HG02852 (cell line): ENCODE data around the gene SV2C.

Experiments used
- ATAC-seq: cut with Tn5 transposase; IDR thresholded peaks from one replicate; pipeline ENCODE4 v1.9.1; 2021; ENCODE audit warnings: mild to moderate bottlenecking, moderate library complexity; ENCODE audit not compliant: unreplicated experiment

The SV2C gene

DNA sequence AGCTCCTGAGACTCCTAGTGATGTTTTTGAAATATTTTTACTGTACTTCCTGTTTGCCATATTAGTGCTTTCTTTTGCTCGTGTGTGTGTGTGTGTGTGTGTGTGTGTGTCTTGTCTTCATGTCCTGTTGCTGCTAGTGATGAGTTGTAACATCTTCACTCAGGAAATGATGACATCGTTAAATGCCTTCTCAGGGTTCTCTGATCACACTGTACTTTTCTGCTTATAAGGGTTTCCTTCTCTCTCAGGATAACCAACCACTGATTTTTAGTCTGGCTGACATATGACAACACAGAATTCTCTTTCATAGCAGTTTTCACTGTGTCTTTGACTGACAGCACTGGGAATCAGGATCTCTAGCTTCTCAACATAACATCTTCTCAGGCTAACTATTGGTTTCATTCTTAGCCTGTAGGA lies 16.1 kb downstream of the SV2C start:
- ATAC-seq, result peak; percentile 75

DNA sequence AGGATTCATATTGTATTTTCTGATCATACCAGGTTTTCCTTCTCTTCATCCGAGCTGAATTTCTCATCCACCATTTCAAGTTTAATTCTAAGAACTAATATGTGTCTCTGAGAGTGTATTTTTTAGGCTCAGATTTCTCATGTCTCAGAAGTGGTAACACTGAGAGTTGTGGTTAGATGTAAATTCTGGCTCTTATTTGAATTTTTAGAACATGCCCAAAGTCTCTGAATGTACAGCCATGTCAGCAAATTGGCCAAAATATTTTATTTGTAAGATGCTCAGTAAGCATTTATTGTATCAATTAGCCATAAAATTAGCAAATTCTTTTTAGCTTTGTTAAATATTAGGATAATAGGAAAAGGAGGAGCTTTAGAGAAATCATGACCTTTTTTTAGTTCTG lies 16.6 kb downstream of the SV2C start:
- ATAC-seq, result peak; percentile 65

DNA sequence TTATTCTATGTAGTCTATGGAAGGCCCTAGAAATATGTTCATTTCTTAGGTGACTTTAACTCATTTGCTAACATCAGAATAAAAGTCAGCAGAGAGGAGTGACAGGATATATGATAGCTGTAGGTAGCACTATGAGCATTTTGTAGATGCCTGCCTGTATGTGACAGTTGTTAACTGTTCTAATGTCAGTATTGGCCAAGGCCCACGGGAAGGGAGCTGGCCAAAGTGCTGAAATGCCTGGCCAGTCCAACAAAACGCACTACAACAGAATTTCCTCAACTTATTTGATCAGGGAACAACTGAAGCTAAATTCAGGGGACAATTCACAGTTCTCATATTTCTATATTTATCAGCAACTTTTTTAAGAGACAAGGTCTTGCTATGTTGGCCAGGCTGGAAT lies 20.8 kb downstream of the SV2C start:
- no peak for ATAC-seq

DNA sequence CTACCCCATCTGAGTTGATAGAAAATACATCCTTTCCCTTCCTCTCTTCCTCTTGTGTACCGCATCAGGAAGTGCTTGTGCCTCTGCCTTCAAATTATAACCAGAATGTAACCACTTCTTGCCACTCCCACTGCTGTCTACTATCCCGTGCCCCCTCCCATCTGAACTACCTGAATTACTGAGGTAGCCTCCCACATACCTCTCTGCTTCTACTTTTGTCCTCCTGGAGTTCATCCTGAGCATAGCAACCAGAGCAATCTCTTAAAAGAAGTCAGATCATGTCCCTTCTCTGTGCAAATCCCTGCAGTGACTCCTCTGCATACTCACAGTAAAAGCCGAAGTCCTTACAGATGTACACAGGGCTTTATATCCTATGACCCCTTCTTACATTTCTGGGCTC lies 23.0 kb downstream of the SV2C start:
- ATAC-seq, result no peak

DNA sequence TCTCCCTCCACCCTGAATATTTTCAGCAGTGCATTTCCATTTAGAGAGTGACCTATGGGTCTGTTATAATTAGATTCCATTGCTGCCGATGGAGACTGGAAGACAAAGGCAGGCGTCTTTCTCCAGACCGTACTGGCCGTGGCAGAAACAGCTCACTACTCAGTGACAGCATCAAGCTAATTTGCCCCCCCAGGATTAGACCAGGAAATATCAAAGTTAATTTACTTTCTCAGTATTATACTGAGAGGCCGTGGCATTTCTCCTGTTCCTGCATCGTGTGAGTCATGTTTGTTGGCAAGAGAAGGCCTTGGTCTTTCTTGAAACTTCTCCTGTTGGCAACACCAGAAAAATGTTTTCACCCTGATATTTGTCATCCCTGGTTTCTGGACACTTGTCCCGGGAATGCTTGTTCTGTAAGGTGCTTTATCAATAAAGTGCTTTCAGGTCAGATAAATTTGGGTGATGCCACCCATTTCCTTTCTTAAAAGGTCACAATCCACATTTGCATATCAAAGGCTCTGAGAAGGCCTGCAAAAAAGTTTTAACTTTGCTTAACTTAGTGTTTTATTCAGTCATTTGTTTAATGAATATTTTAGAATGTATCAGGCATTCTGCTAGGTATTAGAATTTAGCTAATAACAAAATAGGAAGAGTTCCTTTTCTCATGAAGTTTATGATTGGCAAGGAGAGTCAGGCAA lies 28.4 kb downstream of the SV2C start:
- ATAC-seq, result no peak

DNA sequence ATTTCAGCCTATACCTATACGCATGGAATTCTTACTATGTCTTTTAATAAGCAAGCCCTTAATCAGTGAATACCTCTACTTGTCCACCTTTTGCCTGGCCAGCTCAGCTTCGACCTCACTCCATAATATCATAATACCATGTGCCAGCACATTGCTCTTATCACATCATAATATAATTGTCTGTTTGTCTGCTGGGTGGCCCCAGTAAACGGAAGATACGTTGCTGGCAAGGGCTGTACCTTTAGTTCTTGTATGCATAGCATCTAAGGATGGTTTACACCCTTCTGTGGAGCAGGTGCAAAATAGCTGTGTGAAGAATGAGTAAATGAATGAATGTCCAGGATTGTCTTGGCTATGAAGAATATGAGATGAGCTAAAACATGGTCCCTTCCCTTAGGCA lies 29.9 kb downstream of the SV2C start:
- no peak for ATAC-seq

DNA sequence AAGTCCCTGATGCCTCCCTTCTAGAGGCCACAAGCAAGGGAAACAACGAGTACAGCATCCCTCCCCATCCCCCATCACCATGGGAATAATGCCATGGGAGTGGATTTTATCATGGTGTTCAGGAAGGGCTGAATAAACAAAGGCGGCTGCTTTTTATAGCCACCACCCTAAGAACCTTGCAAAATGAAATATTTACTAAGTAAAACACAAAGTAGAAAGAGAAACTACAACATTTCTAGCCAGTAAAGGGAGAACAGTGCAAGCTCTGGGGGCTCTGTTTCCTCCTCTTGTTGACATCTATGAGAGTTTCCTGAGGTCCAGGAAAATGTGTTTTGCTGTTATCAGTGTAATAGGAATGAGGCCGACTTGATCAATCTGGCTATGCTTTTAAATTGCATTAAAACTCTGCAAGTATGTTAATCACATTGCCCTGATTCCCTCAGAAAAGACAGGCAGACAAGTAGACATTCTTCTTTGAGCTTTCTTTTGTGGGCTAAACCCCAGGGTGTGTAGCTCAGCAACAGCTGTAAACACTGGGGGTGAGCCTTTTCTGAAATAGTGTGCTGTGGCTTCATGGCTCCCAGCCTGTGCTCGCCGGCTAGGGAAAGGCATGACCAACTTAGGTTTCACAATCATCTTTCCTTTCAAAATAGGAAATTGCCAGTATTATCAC lies 31.1 kb downstream of the SV2C start:
- no peak for ATAC-seq

DNA sequence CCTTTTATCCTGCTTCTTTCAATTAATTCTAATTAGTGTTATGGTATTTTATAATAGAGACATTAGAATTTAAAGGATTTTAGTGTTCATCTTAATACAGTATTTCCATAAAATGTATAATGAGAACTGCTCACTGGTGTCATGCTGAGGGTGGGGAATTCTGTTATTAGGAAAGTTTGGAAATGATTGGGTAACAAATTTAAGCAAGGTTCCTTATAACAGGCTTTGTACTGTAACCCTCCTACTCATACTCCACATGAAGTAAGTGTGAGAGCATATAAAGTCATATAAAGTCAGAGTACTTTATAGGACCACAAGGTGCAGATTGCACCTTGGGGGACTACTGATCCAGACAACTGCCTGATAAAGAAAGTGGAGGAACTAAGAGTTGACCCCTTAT lies 42.2 kb downstream of the SV2C start:
- ATAC-seq, result no peak

DNA sequence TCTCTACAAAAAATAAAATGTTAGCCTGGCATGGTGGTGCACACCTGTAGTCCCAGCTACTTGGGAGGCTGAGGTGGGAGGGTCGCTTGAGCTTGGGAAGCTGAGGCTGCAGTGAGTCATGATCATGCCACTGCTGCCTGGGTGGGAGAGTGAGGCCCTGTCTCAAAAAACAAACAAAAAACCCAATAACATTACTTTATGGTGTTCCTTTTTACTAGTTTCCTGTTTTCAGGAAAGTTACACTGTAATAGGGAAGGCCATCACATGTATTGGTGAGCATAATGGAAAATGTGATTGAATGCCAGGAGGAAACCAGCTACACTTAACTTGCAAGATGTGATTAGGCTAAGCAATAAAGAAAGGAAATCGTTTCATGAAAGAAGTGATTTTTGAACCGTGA lies 42.7 kb downstream of the SV2C start:
- ATAC-seq, result no peak

DNA sequence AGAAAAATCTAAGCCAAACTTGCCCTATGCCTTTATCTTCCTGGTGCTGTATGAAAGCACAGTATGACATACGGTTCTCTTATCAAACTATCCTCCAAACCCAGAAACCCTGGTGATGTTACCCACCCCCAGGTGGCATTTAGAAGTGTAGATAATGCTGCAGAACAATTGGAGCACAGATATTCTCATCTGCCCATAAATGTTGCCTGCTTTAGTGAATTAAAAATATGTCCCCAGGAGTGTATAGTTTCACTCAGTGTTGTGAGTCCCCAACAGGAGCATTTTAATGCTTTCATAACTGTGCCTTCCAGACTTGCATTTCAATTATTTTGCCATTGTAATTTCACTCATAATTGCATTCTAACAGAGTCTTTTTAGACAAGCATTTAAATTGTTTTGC lies 50.8 kb downstream of the SV2C start:
- no peak for ATAC-seq

DNA sequence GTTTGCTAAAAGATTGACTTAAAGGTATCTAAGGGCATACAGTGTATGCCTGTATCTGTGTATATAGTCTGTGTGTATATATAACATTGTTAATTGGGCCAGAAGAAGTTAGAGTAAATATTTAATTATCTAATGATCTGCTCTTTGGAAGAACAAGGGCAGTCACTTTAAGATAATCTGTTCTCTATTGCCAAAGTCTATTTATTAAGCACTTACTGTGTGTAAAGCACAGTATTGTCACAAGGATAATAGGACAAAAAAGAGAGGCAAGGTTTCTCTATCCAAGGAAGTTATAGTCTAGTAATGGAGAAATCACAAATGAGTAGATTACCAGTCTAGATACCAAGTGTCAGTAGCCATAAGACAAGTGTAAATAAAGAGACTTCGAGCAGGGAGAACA lies 51.5 kb downstream of the SV2C start:
- no peak for ATAC-seq

DNA sequence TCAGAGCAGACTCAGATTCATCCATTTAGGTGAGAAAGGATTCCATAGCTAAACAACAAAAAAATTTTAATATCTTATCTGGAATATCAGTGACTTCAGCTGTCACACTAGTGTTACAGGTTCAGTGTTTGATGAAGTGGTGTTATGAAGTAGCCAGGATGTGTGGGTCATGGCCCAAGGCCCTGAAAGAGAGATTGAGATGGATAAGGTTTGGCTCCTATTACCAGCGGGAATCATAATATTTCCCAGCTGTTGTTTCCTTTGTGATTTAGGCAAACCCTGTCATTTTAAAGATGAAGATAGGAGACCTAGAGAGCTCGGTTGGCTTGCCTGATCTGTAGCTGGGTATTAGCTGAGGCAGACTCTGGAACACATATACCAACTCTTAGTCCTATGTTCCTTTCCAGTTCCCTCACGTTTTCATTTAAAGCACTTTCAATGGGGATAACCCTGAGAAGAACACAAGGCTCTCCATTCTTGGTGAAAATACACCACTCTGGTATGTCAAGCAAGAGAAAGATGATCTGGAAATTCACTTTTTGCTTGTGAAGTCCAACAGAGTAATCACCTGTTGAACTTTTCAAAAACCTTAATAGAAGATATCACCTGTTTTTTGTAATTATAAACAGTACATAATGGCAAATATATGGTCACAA lies 54.8 kb downstream of the SV2C start:
- ATAC-seq, result no peak

DNA sequence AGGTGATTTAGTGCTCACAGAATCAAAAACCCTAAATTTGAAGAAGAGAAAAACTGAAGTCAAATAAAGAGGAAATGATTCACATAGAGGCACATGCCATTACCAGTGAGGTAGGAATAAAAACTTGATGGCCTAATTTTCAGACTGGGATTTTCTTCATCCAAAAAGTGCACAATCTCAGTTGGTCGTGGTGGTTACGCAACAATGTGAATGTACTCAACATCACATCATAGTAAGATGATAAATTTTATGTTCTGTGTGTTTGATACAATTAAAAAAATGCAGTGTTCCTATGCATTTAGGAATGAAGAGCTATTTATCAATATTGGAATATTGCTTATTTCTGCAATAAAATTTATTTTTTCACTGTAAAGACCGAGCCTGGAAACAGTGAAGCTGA lies 60.7 kb downstream of the SV2C start:
- no peak for ATAC-seq

DNA sequence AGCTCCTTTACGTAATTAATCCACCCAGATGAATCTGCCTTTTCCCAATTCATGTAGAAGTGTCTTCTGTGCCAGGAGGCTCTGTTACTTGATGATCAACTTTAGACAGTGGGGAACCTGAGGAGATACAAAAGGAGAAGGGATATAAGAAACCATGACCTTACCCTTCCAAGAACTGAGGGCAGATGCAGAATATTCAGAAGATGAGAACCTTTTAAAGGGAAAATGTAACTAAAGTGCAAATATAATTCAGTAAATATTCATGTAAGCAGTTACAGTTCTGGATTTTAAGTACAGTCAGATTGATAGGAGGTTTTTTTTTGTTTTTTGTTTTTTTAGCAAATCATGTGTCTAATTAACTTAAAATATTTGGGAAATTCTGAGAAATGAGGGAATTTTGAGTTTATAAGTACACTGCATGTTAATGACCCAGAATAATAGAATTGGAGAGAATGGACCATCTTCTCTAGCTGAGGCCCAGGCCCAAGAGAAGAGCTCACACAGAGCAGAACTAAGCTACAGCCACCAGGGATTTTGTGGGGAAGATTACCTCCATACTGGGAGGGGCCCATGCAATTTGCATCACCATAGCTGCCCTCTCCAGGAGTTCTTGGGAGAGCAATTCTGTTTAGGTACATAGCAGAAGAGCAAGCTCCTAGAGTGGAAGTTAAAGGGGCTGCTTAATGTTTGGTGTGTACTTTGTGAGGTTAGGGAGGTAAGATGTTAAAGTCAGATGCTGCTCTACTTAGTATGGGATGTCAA lies 61.5 kb downstream of the SV2C start:
- ATAC-seq, result no peak

DNA sequence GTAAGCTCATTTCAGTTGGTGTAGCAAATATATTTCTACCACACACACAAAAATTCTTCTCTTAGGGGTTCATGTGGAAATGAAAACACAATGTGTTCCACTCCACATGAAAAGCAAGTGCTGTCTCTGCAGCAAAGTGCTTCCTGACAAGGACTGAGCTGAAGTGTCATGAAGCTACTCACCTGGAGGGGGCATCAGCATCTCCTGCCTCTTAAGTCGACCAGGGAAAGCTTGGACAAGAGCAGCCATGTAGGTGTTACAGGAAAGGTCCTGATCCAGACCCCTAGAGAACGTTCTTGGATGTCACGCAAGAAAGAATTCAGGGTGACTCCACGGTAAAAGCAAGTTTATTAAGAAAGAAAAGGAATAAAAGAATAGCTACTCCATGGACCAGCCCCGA lies 62.8 kb downstream of the SV2C start:
- no peak for ATAC-seq

DNA sequence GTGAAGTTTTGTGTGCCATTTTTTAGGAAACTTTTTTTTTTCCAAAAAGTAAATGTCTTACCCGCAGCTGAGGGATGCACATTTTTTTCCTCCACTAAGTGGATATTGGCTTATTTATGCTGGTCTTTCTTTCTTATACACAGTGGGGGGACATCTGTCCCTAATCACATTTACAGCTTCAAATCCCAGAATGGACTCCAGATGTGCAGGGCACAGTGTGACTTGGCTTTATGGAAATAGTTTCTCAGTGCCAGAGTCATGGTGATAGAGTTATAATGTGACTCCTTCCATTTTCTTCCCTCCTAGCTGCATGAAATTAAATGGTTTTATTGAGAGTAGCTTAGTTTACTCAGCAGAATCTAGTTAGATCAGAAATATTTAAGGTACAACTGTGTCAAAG lies 66.5 kb downstream of the SV2C start:
- no peak for ATAC-seq

DNA sequence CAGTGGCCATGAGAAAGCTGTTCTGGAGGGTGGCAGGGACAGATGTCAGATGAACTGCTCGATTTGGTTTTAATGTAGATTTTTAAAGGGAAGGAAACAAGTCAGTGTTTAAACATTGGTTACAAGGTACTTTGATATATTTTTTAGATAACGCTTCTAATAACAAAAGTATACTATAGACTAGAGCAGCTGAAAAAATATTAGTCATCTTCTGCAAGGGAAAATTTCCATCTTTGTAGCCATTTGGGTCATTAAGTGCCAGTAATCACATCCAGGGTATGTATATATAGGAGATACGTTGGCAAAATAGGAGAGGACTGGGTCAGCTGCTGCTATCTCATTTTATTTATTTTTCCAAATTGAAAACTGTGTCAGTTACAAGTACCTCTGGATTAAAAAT lies 69.0 kb downstream of the SV2C start:
- no peak for ATAC-seq

DNA sequence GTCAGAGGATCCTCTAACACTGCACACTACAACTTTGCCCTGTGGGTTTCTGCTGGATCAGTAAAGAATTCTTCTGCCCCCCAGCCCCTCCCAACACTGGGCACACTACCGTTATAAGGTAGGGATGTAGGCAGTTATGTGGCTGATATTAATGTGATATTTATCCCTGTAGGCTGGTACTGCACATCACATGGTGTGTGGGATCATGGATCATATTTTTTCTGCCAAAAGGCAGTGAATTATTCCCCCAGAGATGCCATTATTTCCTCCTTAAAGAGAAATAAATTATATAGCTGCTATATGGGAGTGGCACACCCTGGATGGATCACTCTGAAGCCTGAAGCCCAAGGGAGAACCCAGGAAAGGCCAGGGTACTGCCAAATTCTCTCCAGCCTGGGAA lies 69.5 kb downstream of the SV2C start:
- ATAC-seq, result no peak

DNA sequence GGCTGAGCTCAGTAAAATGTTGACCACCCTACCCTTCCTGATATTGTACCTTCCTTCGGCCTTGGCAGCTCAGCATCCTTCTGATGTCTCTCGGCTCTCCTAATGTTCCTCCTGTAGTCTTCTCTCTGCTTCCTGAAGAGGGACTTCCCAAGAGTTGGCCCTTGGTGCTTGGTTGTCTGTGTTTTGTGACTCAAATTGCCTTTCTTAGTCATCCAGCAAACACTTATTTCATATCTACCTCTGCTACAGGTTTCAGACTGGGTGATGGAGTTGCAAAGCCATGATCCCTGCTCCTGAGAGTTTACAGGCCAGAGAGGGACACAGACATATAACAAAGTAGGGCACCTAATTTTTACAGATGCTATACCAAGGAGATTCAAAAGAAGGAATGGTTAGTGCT lies 70.1 kb downstream of the SV2C start:
- ATAC-seq, result no peak

DNA sequence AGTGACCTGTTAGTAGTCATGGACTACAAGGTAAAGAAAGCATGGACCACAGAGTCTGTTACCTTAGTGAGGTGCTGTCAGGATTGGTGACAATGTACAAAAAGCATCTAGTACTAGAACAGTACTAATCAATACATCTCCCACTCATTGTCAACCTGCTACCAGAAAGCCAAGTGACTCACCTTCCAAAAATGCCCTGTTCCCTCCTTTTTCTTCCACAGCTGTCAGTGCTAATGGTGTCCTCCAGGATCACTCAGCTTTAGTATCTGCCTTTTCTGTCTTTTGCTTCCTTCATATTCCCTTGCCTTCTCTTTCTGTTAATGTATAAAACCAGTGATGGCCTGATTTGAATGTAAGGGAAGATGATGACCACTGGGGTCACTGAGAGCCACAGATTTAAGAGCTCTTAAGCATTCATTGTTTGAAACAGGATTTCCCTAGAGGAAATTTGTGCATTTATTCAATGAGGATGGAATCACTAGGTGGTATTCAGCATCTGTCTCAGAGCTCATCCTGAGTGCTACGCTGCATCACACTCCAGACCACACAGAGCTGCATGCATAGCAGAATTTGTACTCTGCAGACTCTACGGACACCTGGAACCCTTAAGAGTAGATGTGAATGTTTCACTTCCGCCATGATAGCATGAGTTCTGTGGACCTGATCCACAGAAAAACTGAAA lies 71.0 kb downstream of the SV2C start:
- ATAC-seq, result no peak

DNA sequence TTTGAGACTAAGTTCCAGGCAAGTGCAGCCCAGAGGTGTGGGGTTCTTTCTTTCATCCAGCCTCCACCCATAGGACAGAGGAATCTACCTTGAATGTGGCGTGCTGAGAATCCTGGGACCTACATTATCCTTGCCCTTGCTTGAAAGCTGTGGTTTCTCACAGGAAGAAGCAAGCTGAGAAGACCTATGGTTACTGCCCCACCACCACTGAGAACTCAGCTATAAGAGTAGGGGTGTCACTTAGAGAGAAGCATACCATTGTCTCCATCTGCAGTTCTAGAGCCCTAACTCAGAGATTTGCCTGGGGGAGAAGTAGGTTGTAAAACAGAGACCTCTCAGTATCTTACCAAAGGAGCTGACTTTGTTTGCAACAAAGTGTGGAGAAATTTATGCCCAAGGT lies 72.4 kb downstream of the SV2C start:
- no peak for ATAC-seq
